A549 treated with GW870086 at 1 μM for 4 hours (cell line): ENCODE data around the gene IL22. TPM values are rescaled to one million over a fixed set of nuclear protein-coding genes. Genes with fewer than 3 reads are reported as not detected.

Source experiments
- total RNA-seq: library from RNA; stranded (reverse); fragments of 200-300 nt; extraction: Qiagen RNA extraction; gene quantifications from 5 replicates; pipeline ENCODE4 v1.2.3, GENCODE V29; 2022; ENCODE audit warnings: low read depth

IL22 gene
- not detected in 5 replicates for total RNA-seq

GRCh38 chr12:68253504-68253903 is at the start of gene IL22:
Gene IL22, minus strand, starts transcription at chr12:68253604. Its CDS starts 156 bp downstream, at chr12:68253448.

GRCh38 chr12:68225576-68226476 is 27.6 kb downstream of the IL22 start, which contains the start of gene IL26:
Gene IL26, minus strand, starts transcription at chr12:68225810. Its CDS starts 54 bp downstream, at chr12:68225756.

Other genes with a start within 250 kb of the IL22 start
- gene IFNG, start 93.9 kb downstream of the IL22 start, total RNA-seq = not detected in 5 replicates
- not detected in 5 replicates for gene IL26, start 27.8 kb downstream of the IL22 start, total RNA-seq
- 5.8 to 8.1 TPM (median 6.5 TPM) in 5 replicates for gene MDM1, start 78.8 kb upstream of the IL22 start, total RNA-seq